NCI-H128 (cell line): ENCODE measurements around the gene SRRM3.
"Not testable (repeated sequence)": the region's sequence is repeated elsewhere in the genome, so short reads cannot be mapped to it uniquely, and the experiment has no call there.

Experiments used
- DNase-seq: peaks from one replicate; lab custom pipeline; 2025; ENCODE audit not compliant: unreplicated experiment; lab: John Stamatoyannopoulos, UW

SRRM3 gene

DNA sequence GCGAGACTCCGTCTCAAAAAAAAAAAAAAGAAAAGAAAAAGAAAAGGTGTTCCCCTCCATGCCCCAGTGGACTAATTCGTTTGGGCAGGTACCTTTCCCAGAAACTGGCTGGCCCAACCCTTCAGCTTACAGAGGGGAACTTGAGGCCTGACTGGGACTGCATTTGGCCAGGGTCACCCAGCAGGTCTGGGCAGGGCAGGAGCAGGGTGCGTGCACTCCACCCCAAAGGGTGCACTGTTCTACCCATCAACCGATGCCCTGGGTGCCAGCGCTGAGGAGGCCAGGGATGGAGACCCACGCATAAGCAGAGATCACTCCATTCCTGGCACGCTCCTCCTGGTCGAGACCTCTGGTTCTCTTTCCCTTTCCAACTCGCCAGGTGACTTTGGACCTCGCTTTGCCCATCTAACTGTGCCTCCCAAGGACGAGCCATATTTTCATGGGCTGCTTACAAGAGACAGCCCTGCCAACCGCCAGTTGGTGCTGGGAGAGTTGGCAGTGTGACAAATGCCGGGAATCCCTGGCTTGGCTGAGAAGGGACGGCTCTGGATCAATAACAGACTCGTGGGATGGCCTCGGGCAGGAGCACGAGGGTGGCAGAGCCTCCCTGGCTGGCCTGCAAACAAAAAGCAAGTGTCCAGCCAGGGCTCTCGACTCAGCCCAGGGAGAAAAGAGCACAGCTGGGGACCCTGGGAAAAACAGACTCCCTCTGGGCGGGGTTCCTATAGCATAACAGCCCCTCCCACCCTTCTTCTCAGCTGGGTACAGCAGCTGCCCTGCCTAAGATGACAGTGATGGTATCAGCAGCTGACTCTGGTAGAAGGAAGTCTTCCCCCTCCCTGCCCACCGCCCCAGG is 108.6 kb downstream of the SRRM3 start:
- peak; percentile 35 for DNase-seq

DNA sequence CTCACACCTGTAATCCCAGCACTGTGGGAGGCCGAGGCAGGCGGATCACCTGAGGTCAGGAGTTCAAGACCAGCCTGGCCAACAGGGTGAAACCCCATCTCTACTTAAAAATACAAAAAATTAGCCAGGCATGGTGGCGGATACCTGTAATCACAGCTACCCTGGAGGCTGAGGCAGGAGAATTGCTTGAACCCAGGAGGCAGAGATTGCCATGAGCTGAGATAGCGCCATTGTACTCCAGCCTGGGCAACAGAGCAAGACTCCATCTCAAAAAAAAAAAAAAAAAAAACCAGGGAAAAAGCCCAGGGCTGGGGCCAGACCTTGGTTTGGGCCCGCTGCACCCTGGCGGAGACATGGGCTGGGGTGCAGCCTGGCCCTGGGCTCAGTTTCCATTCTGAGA is 110.1 kb downstream of the SRRM3 start:
- DNase-seq, result not testable (repeated sequence)

DNA sequence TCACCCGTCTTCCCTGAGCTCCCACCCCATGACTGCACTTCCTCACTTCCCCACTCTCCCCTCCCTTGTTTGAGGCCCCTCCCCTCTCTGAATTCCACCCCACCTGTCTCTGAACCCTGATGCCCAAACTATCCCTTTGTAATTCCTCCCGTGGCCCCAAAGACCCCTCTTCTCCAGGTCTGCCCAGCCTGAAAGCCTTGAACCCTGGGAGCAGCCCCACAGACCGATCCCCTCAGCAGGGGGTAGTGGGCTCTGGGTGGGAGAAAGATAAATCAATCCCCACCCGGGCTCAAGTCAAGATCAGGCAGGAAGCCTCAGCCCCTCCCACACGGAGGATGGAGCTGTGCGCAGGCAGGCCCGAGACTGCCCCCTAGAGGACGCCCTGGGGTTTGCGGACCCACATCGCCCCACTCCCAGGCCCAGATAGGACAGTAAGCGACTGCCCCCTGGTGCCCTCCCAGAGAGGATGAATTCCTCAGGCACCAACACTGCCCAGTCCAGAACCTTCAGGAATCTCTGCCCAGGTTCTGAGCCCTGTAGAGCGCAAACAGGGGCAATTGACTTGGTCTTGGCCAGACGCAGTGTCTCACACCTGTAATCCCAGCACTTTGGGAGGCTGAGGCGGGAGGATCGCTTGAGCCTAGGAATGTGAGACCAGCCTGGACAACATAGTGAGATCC is 112.5 kb downstream of the SRRM3 start:
- peak; percentile 49 for DNase-seq

DNA sequence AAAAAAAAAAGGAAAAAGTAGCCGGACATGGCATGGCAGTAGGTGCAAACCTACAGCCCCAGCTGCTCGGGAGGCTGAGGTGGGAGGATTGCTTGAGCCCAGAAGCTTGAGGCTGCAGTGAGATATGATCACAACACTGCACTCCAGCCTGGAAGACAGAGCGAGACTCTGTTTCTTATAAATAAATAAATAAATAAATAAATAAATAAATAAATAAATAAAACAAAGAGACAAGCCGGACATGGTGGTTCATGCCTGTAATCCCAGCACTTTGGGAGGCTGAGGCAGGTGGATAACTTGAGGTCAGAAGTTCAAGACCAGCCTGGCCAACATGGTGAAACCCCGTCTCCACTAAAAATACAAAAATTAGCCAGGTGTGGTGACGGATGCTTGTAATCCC is 113.0 kb downstream of the SRRM3 start:
- not testable (repeated sequence) for DNase-seq

DNA sequence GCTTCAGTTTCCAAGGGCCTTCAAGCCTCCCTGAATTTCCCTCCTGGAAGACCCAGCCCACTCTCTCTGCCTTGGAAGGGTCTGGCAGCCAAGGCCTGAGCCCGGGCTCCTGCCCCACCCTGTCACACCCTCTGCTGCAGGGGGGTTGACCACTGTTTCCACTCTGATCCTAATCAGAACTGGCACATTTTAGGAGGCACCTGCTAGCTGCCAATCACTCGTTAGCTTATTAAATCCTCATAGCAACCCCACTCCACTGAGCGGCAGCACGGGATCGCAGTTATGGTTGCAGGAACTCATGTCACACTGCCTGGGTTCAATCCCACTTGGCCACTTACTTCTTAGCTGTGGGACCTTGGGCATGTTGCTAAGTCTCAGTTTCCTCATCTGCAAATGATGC is 113.7 kb downstream of the SRRM3 start:
- DNase-seq, result no peak

DNA sequence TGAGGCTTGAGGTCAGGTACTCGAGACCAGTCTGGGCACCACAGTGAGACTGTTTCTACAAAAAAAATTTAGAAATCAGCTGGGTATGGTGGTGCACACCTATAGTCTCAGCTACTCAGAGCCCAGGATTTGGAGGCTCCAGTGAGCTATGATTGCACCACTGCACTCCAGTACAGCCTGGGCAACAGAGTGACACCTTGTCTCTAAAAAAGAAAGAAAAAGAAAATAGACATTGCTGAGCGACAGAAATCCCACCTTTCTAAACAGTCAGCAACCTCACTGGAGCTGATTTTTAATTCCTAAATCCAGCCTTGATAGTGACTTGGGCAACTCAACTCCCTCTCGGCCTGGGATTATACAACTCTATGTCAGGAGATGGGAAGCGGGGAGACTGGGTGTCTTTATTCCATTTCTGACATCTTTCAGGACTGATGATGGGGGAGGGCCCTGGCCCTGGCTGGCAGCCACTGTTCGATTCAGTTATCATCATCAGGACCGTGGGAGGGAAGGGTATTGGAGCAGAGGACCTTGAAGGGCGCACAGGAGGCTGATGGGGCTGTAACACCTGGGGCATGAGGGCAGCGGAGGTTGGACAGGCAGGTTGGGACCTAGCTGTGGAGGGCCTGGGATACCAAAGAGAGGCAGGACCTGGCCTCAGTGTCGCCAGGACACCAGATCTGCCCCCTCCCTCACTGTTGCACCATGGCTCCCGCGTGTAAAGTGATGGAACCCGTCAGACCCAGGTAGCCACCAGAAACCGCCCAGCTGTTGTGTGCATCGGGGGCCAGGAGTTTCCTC is 115.5 kb downstream of the SRRM3 start:
- DNase-seq, result no peak

DNA sequence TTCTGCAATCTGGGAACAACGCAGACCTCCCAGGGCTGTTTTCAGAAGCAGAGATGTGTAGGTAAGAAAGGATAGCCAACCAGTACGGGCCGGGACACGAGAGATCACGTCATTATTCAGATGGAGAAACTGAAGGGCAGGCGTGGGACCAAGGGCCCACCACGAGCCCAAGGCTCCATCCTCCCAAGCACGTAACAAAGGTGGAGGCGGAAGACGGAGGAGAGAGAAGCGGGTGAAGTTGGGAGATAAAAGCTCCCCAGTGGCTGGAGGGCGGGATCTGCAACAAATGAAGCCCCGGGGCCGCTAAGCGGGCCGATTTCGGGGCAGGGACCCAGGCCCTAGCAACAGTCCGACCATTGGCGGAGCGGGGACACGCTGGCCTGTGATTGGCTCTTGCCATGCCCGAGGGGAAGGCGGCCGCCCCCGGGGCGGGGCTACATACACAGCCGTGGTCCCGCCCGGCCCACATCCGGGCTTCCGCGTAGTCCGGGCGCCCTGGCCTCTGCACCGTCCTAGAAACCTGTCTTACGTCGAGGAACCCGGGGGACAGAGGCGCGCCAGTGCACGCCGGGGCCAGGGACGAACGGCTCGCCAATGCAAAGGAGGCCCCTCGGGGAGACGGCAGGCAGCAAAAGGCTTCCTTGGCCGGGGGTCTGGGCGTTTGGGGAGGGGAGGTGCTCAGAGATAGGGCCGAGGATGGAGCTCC is 116.2 kb downstream of the SRRM3 start:
- peak; percentile 94 for DNase-seq

DNA sequence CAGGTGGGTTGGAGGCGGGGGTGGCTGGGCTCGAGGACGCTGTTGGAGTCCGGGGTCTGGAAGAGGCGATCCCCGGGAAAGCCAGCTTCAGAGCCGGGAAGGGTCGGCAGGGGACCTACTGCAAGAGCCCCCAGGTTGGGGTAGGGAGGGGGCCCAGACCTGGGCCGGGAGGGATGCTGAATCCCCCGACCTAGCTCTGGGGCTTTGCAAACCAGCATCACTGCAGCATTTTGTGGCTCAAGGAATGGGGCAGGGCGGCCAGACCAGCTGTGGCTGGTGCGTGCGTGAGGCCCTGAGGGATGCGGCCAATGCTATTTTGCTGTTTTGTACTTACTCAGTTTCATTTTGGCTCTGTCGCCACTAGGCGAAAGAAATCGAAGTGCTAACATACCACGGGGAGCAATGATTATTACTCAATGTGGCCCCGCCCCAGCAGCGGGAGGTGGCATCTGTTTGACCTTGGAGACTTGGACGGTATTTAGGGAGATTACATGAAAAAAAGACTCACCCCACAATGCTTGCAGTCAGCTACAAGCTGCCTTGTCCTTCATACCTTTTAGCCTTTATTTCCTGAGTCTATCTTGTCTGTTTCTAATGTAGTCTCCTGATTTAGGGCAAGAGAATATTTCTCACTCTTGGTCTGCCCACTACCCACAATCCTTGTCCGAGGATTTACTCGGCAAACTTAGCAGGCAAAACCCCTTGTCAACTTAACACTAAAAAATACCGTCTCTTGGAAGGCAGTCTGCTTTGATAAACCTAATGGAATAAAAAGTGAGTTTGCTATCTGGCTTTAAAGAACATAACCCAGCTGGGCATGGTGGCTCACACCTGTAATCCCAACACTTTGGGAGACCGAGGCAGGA is 117.0 kb downstream of the SRRM3 start:
- no peak for DNase-seq

DNA sequence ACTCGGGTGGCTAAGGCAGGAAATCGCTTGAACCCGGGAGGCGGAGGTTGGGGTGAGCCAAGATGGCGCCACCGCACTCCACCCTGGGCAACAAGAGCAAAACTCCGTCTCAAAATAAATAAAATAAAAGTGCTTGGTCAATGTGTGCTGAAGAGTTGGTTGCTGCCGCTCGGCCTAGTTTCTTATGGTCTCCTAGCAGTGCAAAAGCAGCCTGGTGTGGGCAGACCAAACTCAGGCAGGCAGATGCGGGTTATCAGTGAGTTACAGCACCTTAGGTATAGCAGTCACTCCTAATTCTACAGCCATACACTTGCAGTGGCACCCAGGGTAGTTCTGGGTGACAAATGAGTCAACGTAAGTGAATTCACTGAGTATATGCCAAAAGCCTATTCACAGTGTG is 123.4 kb downstream of the SRRM3 start:
- no peak for DNase-seq

DNA sequence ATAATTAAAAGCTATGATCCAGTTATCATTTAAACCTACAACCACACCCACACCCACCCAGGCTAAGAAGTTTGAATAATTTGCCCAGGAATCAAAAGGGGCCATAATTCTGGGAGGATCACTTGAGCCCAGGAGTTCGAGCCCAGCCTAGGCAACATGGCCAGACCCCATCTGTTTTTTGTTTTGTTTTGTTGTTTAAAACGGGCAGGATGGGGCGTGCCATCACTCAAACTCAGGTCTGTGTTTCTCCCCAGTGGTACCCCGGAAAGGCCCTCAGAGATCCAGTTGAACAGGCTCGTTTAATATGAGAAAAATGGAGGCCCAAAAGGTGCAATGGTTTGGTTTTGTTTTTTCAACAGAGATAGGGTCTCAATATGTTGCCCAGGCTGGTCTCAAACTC is 124.1 kb downstream of the SRRM3 start:
- DNase-seq, result no peak

DNA sequence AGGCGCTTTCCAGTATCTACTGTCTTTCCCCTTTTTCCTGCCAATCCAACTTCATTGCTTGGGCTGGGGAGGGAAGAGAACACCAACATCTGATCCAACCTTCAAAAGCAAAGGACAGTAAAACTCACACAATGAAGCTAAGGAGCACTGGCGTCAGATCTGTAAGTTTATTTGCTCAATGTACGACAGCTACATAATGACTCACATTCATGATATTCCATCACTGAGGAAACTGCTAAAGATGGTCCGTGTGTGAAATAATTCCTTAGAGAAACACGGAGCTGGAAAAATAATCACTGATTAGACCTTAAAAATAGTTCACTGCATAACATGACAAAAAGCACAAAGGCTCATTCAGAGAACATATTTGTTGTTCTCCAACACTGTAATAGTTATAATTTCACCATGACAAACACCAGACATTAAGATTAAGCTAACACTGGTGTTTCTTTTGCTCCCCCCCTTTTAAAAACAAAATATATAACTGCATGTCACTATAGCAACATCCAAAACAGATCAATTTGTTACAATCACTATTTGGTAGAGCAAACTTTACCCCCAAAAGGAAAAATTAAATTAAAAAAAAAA is 125.0 kb downstream of the SRRM3 start:
- DNase-seq, result no peak

DNA sequence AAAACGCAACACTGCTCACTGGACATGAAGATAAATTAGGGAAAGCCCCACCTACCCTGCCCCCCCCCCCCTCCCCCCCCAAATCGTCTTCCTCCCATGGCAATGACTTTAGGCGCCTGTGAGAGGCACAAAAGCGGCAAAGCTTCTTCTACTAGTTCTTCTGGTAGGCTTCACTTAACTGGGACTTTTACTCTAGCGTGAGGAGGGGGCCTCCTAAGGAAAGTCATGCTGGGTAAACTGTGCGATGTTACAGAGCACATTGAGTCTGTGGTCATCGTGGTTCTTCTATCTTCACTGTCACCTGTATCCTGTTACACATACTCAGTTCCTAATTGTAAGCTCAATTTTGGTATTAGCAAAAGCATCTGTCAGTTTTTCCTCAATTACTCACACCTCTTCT is 125.9 kb downstream of the SRRM3 start:
- no peak for DNase-seq

DNA sequence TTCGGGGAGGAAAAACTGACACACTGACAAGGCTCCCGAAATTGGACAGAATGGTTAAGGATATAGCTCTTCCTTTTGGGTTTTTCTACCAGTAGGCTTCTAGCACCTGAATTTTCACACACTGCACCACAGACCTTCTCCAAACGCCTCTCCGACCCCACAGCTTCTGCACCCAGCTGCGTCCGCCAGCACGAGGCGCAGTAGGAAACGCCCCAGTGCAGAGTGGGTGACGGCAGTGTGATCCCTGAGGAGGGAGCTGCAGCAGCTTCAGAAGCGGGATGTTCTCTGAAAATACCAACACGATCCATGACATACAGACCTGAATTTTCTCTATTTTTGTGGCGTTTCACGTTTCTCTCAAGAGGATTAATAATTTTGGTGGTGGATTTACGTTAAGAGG is 126.7 kb downstream of the SRRM3 start:
- no peak for DNase-seq

DNA sequence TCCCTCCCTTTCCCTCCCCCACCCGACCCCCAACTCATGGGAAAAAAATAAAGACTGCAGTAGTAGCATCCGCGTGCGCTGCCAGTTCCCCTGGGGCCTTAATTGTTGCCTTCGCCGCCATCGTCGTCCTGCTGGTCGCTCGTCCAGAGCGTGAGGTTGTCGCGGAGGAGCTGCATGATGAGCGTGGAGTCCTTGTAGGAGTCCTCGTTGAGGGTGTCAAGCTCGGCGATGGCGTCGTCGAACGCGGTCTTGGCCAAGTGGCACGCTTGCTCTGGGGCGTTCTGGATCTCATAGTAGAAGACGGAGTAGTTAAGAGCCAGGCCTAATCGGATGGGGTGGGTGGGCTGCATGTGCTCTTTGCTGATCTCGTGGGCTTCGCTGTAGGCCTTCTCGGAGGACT is 127.8 kb downstream of the SRRM3 start:
- DNase-seq, result no peak

DNA sequence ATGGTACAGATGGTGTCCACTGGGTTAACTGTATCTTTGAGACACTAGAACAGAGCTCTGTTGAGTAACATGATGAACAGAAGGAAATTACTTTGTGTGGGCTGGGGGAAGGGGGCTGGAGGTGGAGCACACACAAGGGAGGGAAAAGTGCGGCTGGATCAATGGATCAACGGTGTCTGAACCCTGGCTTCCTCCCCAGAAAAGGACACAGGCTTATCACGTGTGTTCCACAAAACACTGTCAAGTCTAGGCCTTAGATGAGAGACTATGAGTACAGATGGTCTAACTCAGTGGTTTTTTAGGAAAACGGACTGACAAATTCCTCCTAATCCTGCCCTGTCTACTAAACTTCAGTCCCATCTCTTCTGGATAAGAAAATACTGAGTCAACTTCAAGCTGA is 128.6 kb downstream of the SRRM3 start:
- DNase-seq, result no peak

DNA sequence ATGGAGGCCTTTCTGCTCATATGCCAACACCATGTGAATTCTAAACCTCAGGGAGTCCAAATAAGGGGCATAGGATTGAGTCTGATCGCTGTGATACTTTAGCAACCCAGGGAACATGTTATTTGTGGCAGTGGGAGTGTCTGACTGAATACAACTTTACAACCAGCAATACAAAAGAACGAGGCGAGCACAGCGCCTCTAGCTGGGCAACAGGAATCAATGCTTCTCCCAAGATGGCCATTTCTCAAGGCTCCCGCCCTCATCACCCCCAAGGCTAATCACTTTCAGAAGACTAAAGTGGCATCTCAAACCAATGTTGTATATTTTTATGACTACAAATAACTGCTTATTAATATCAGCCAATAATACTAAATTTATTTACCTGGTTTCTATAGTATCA is 129.0 kb downstream of the SRRM3 start:
- DNase-seq, result no peak

DNA sequence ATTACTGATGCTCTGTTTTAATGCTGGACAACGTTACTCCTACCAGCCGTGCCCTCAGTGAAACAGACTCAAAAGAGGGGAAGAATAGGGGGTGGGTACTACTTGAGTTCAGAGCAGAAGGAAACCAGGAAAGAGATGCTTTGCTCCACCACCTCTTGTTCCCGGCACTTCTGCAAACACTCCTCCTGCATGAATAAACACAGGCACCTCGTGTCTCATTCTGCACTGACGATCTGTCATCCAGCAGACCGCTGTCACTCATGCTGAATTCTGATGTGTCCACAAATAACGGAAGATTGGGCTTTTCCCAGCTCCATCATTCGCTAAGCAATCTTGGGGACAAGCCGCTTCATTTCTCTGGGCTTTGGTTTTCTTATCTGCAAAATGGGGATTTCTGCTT is 130.4 kb downstream of the SRRM3 start:
- DNase-seq, result no peak

DNA sequence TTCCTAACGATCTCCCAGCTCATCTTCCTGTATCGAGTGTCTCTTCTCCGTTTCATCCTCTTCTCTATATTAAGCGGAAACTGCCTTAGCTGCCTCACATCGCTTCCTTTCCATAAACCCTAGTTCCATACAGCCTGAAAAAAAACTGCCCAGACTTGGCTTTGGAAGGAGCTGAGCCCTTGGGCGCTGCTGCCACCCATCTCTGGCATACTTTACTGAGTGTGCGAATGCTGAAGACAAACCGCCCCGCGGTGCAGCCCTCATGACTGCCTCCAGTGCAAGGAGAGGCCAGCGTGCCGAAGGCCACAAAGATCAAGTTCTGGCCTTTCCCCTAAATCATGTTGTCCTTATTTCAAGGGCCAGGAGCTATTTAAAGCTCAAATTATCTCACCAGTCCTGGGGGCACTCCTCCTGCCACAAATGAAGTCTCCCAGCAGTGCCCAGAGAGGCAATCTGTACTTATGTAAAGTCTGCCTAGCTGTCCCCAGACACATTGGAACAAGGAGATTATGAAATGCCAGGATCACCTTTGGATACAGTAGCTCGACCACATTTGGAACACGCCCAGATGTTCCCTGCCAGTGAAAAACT is 131.9 kb downstream of the SRRM3 start:
- no peak for DNase-seq

DNA sequence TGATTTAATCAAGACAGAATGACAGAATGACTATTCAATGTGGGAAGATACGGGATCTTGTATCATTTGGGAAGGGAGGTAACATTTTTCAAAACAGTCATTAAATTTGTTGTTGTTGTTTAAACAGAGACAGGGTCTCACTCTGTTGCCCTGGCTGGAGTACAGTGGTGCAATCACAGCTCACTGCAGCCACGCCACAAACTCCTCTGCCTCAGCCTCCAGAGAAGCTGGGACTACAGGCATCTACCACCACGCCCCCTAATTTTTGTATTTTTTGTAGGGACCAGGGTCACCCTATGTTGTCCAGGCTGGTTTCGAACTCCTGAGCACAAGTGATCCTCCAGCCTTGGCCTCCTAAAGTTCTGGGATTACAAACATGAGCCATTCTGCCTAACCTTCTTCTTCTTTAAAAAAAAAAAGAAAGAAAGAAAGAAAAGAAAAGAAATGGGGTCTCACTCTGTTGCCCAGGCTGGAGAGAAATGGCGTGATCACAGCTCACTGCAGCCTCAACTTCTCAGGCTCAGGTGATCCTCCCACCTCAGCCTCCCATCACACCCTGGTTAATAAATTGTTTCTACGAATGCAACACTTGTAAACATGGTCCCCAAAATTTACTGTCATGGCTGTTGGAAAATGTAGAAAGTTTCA is 132.7 kb downstream of the SRRM3 start:
- DNase-seq, result no peak
